HG02943 (cell line): Measurements from ENCODE around the gene FIBIN.
"Not testable (repeated sequence)": the region's sequence is repeated elsewhere in the genome, so short reads cannot be mapped to it uniquely, and the experiment has no call there.

Source experiments
- ATAC-seq: cut with Tn5 transposase; IDR thresholded peaks from one replicate; pipeline ENCODE4 v1.9.1; 2021; ENCODE audit warnings: mild to moderate bottlenecking, low read depth, moderate library complexity; ENCODE audit not compliant: unreplicated experiment

Gene FIBIN

DNA sequence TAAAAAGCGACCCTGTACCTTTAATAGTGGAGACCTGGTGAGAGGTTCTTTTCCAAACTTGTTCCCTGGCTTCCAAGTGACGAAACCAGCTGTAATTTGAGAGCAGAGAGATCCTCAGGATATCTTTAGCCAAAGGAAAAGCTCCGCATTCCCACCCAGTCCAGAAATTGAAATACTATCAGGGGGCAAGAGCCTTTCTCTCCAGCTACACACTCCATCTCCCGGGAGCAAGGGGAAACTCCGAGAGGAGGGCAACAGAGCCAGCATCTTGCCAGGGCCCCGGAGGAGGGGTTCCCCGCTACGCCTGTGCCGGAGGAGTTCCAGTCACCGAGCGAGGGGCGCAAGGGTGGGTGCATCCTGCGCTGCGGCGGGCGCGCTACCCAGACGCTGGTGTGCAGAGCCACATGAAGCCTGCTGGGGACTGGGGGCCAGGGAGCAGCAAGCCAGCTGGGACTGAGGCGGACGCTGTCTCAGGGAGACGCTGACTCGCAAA is at the start of gene FIBIN:
TSS of gene FIBIN (plus strand) at position 148 of the 493 bp plus-strand sequence. CDS start 415 bp downstream, outside the sequence.
- no peak for ATAC-seq

DNA sequence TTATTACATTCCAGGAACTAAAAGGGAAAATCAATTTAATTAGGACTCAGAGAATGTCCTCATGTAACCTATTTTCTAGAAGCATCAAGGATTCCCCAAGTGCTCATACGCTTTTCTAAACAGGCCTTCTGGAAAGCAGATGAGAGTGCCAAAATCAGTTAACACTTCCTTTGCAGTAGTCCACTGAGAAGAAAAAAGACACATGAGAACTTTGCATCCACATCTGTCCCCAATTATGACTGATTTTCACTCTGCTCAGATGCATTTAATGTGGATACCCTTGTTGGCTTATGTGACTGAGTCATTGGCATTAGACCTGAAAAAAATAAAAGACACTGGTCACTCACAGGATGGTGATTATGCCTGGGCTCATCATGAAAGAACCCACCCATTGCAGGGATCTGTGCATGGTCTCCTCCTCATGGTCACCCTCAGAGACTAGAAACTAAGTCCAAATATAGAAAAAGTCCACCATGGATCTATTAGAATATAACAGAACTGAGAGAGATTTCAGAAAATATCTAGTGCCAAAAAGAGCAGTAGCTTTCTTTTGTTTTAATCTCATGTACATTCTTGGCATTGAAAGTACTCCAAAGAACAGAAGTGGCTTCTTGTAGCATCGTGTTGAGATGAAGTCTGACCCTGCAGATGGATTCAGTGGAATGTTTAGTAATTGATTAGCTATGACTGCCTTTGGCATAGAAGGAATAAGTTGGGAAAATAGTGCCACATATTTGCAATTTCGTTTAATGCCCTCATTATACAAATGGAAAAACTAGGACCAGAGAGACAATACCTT is 48.8 kb upstream of the FIBIN start:
- no peak for ATAC-seq

DNA sequence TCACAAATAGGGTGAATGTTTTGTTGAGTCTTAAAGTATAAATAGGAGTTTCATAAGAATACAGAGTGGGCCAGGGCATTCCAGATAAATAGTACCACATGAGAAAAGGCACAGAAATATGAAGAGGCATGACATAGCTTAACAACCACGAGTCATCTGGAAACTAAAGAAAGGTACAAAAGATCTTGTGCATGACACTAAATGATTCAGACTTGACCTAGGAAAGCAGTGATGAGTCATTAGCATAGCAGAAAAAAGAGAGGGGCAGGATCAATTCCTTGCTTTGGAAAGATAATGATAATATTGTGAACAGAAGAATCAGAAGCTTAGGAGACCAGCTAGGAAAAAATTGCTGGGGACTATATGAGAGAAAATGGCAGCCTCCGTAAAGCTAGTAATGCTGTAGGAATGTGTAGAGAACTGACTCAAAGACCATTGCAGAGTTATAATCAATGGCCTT is 47.6 kb upstream of the FIBIN start:
- ATAC-seq = no peak

DNA sequence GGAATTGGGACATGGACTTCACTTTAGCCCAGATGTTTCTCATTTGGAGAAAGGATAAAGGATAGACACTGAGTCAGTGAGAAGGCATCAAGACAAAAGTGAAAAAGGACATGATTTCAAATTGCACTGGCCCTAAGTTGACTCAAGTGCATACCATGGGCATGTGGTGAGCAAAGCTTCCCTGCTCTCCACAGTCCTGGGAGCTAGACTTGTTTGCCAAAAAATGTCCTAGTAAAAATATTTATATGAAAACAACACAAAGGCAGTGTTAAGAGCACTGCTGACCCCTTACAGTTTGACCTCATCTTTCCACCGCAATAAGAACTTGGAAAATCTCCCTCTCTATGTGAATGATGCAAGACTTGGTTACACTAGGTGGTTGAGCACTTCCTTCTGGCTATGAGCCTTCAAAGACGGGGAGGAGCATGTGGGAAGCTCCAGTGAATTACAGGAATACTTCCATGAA is 46.5 kb upstream of the FIBIN start:
- ATAC-seq = no peak

DNA sequence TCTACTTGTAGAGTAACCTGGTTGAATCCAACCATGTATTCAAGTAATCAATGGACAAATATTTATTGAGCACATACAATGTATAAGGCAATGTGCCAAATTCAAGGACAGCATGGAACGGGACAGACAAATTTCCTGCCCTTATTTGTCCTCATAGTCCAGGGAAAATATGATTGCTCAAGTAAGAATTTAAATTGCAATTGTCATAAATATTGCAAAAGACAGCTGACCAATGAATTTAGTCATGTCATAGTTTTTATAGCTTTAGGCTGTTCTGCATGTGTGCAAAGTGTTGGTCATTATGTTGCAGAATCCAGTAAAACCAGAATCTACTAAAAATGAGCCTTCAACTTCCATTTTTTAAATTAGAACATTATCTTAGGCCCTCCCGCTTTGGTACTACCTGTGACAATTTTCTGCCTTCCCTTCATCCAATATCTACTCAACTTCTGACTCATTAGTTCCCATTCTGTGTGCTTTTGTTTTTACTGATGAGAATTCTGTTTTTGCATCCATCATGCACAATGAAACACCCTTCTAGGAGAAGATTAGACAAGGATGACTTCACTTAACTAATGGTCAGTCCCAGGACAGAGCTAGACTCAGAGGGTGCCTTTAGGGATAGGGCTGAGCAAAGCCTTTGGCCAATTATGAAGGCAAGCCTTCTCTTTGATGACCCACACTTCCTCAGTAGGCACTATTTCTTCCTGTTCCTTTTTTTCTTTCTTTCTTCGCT is 45.8 kb upstream of the FIBIN start:
- ATAC-seq = no peak

DNA sequence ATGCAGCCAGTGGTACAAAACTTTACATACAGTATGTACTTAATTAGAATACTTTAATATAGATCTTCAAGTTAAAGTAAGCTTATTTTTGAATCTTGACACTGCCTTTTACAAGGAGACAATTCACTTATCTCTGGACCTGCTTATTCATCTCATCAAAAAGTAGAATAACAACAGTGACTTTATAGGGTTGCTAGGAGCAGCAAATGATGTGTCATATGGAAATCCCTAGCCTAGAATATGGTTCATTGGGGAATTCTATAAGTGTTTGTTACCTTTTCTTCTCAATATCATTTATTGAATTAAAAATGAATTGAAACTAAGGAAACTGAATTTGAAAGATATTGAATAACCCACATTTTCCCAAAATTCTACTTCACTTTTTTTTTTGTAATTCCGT is 45.0 kb upstream of the FIBIN start:
- ATAC-seq = no peak

DNA sequence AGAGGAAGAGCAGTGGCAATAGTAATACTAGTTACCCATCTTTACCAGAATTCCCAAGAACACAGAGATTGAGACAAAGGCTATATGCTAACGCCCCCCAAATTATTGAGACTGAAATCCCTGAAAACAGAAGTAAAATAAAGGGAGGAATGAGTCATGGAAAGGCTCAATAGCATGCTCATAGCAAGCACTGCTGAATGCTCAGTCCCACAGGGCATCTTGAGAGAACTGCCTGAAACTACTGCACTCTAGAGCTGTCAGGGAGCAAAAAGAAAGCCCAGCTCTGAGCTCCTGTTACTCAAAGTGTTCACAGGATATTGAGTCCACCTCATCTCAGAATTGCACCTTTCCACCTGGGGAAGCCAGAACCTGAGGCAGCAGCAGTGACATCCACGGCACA is 44.1 kb upstream of the FIBIN start:
- ATAC-seq = no peak

DNA sequence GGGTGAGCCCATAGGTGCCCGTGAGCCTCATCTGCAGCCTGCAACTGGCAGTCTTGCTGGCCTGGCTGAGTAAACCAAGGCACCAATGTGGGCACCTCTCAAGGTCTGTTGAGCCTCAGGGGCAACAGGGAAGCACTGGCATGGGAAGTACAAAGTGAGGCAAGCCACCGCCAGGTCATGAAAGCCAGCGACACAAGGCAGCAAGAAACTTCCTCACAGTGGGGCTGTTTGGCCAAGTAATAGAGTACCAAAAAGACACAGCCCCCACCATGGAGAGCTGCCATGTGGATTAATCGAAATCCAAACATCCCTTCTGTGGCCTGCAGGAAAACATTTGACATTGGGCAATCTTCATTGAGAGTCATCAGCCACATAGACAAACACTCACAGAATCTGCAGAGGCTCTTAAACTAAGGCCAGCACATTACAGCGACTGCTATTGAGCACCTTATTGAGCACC is 43.6 kb upstream of the FIBIN start:
- ATAC-seq = no peak

DNA sequence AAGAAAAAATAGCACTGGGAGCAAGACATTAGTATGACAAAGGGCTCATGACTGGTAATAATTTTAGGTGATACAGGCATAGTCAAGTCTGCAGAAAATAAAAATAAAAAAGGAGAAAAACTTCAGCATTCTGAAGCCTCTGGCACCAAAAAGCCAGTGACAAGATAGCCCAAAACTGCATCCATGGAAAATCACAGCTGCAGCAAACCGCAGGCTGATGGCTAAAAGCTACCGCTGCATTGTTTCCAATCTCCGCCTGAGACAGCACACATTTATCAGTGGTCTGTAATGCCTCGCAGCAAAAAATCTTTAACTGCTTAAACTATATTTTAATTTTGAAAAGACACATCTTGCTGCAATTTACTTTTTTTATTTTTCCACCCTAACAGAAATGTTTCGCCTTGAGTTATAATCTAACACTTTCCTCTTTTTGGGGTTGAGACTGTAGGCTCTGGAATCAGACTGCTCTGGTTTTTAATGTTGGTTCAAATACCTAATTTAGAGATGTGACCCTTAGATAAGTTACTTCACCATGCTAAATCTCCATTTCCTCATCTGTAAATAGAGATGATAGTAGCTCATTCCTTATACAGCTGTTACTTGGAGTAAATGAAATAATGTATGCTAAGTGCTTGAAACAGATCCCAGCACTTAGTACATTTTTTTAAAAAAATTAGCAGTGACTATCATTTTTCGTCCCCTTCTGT is 42.0 kb upstream of the FIBIN start:
- no peak for ATAC-seq

DNA sequence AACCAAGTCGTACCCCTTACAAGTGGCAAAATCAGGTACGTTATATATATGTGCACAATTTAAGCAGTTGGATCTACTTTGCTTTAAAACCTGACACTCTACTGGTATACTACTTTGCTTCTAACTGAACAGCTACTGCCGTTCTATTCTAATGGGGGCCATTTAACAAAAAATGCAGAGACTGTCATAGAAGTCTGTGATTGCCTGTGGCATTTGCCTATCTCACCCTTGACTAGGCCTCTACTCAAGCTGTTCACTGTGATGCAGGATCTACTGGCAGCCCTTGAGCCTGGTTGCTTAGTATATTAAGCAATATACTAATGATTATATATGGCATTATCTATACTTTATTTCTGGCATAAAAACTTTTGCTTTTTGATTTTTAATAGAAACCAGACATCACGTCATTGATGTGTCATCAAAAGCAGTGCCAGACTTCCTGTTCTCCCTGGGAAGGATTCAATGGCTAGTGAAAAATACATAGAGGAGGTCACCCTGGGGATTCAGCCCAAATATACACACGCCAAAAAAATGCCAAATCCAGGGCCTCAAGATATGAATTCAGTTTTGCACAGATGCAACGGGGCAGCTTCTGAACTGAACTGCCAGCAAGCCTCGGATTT is 40.0 kb upstream of the FIBIN start:
- ATAC-seq = no peak

DNA sequence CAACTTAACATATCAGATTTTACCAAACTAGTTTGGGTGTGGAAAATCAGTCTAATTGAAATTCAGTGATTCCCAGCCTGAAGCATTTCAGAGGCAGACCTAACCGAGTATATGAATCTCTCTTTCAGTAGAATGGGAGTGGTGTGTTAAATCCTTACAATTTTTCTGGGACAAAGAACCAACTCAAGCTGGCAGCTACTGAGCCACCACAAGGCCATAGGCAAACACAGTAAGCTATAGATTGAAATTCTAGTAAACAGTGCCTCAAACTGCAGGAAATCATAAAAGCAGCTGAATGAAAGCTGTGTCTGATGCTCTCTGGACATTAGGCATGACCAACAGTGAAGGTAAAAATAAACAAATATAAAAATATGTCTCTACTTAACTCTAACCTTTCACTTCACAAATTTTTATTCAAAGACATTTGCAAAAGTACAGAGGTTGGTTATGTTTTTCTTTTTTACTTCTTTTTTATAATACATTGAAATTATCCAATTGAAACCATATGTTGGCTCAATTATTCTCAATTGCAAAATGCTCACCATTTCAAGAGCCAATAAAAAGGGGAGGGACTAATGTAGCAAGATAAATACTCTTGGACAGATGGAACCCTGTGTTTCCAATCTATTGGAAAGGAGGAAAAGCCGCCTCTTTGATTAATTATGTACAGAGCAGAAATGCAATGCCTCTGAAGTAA is 35.8 kb upstream of the FIBIN start:
- ATAC-seq = no peak

DNA sequence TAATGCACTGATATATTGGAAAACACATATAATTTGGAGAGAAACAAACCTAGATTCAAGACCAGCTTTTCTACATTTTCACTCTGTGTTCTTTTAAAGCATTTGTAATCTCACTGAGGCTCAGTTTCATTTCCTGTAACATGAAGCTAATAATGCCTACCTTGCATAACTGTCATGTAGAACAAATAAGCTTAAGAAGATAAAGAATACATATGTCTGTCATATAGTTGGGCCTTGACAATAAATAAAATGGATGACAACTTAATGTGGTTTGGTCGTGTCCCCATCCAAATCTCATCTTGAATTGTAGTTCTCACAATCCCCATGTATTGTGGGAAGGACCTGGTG is 35.2 kb upstream of the FIBIN start:
- no peak for ATAC-seq

DNA sequence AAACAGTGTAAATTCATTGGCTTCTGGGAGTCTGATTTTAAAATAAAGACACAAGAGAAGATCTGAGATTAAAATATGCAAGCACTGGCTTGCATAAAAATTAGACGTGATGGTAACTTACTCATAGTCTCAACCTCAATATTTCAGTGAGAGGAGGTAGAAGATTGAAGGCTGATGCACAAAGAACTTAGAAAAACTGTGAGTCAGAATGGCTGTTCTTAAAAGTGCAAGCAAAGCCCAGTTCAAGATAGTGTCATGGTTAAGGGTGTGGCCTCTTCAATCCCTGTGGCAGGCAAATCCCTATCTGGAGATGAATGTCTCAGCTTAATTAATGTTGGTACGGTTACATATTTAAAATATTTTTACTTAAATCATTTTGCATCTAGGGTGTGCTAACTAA is 33.6 kb upstream of the FIBIN start:
- no peak for ATAC-seq

DNA sequence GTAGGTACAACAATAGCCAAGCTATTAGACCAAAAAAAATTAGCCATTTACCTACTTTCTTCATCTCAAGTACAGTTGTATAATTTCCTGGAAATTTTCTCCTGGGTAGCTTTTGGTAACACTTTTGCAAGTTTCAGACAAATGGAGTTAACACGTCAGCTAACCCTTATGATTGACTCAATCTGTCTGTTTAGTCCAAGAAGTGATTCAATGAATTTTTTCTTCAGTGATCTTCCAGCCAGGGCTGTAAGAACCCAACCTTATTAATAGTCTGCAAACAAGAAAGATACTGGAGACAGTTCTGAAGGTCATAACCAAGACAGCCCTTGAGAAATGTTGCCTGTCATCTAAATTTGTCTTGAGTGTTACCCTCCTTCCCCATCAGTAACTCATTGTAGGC is 30.1 kb upstream of the FIBIN start:
- ATAC-seq = no peak

DNA sequence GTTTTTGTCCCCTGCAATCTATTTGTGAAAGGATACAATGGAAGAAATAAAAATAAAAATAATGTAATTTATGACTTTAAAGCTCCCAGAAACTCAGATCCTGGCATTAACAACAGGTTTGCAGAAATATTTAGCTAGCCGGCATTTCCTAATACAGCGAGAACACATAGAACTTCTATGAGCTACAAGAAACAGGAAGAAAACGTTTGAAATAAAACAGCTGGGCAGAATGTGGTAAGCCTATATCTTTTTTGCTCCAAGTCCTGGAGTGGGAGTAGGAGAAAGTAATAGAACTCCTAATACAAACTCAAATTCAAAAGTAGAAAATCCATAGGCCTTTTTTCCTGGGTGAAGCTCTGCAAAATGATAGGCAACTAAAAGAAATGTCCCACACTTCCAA is 29.6 kb upstream of the FIBIN start:
- no peak for ATAC-seq

DNA sequence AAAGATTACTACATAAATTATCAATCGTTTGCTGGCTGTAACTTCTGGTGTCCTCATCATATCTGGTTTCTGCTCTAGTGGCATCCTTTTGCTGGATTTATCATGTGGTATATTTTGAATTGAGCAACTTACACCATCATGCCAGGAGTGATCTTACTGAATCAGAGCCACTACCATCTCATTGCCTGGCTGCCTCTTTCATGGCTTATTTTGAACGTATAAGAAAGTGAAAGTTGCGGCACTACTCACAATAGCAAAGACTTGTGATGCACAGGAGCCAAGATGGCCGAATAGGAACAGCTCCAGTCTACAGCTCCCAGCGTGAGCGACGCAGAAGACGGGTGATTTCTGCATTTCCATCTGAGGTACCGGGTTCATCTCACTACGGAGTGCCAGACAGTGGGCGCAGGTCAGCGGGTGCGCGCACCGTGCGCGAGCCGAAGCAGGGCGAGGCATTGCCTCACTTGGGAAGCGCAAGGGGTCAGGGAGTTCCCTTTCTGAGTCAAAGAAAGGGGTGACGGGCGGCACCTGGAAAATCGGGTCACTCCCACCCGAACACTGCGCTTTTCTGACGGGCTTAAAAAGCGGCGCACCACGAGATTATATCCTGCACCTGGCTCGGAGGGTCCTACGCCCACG is 28.9 kb upstream of the FIBIN start:
- ATAC-seq = not testable (repeated sequence)

DNA sequence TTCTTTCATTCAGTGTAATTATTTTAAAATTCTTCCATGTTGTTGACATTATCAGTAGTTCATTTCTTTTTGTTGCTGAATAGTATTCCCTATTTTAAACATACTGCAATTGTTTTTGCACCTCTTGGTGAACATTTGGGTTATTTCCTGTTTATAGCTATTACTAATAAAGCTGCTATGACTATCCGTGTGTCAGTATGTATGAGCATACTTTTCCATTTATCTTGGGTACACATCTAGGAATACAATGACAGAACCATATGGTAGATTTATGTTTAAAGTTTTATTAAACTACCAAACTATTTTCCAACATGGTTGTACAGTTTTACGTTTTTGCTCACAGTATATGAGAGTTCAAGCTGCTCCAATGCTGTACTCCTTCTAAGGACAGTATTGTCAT is 22.0 kb upstream of the FIBIN start:
- ATAC-seq = no peak

DNA sequence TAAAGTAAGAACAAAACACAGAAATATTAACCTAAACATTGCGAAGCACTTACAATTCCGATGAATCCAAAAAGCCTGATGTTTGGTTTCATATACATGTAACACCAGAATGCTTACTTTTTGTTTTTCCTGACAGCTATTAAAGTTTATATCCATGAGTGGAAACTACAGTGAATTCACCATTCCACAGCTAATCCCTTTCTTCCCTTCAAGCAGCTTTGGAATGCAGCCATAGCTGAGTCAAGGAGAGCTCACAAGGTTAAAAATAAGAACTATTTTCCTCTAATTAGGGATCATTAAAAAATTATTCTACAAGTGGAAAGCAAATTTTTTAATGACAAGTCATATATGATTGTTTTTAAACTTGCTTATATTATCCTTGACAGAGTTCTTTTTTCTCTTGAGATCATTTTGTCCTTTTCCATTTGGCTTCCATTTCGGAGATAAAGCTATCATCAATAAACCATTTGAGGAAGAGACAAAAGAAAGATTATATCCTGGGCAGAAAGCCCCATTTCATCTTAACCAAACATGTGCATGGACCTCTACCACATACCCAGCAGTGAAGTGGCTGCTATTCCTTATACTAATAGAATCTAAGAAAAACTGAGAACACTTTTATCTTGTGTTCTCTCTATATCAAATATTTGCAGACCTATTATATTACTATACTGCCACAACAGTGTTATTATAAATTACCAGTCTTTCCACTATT is 19.7 kb upstream of the FIBIN start:
- no peak for ATAC-seq

DNA sequence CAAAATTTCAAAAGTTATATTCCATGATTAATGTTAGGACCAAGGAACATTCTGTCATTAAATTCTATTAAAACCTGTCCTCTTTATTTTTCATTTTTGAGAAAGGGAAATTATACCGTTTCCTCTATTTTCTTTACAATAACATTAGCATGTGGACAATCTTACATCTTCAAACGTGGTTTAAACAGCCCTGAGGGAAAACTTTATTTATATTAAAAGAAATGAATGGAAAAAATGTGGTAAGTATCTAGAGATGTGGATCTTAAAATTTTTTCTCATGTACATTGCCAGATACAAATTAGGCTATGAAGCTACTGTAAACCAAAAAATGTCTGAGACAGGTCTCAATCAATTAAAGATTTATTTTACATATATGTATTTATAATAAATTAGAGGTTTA is 18.9 kb upstream of the FIBIN start:
- no peak for ATAC-seq
